Measurements from ENCODE around the gene SELENOK. TPM values are rescaled to one million over a fixed set of nuclear protein-coding genes. Genes with fewer than 3 reads are reported as not detected.

SELENOK gene
- total RNA-seq, 2 donors from 2014 or later, result 37.0 to 55.9 TPM

DNA sequence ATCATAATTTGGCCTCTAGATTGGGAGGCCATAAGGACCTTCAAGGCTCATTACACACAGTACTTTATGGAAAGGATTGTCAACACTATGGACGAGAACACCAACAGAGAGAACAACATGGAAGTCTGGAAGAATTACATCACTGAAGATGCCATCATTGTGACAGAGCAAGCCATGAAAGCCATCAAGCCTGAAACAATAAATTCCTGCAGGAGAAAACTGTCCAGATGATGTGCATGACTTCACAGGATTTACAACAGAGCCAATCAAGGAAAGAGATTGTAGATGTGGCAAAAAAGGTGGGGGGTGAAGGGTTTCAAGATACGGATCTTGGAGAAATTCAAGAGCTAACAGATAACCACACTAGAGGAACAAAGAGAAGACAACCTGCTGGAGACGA lies 29.4 kb downstream of the SELENOK start:
- ATAC-seq (replicated peaks), result no peak
- Mint-ChIP-seq H3K4me1 (no peaks in the 10 kb centered on the region), H3K4me3 (no peak overlapping the region), H3K36me3 (ENCODE audit: low read depth) (peaks cover 73% of the 10 kb centered on the region), H3K27me3 (no peaks in the 10 kb centered on the region), H3K27ac (no peak overlapping the region), H3K9me3 (no peaks in the 10 kb centered on the region)

DNA sequence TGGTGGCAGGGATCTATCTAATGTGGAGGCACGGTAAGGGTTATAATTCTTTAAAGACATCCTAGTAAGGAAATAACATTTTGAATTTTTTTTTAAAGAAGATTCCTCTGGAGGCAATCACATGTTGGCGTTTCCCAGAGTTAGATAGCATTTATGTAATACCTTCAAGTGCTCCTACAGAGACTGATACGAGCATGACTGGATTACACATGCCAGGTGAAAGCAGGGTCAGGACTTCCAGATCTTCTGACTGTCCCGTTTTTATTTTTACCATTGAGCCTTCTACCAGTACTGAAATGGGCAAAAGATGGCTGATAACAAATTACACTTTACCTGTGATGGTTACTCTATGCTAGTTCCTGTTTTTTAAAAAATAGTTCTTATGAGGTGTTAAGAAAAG lies 31.5 kb downstream of the SELENOK start:
- H3K9me3 Mint-ChIP-seq, result no peaks in the 10 kb centered on the region

DNA sequence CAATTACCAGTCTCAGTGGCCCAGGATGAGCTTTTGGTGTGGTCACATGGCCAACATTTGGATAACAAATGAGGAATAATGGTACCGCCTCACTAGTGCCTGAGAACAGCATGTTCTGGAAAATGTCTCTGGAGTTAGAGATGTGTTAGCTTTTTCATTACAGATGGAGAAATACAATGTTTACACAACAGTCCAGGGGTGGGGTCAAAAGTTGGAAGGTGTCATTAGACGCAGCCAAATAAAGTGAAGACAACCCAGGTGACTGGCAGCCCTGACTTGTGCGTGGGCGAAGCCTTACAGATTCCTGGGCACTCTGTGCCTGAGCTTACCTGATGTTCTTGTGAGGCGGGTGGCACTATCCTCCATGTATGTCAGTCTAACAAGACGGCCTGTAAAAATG lies 32.5 kb downstream of the SELENOK start:
- Mint-ChIP-seq H3K27me3 (no peaks in the 10 kb centered on the region), H3K27ac (no peak overlapping the region), H3K9me3 (no peaks in the 10 kb centered on the region), H3K4me1 (no peaks in the 10 kb centered on the region), H3K4me3 (no peak overlapping the region), H3K36me3 (ENCODE audit: low read depth) (peaks cover 44% of the 10 kb centered on the region)
- ATAC-seq (replicated peaks), result no peak

More for the DNA sequence above, 31.5 kb downstream of the SELENOK start:
- no peak for ATAC-seq (replicated peaks)
- no peaks in the 10 kb centered on the region for H3K4me1 Mint-ChIP-seq
- H3K4me3 Mint-ChIP-seq, result no peak overlapping the region
- H3K27ac Mint-ChIP-seq, result no peak overlapping the region
- H3K36me3 Mint-ChIP-seq (ENCODE audit: low read depth), result peaks cover 55% of the 10 kb centered on the region
- no peaks in the 10 kb centered on the region for H3K27me3 Mint-ChIP-seq

DNA sequence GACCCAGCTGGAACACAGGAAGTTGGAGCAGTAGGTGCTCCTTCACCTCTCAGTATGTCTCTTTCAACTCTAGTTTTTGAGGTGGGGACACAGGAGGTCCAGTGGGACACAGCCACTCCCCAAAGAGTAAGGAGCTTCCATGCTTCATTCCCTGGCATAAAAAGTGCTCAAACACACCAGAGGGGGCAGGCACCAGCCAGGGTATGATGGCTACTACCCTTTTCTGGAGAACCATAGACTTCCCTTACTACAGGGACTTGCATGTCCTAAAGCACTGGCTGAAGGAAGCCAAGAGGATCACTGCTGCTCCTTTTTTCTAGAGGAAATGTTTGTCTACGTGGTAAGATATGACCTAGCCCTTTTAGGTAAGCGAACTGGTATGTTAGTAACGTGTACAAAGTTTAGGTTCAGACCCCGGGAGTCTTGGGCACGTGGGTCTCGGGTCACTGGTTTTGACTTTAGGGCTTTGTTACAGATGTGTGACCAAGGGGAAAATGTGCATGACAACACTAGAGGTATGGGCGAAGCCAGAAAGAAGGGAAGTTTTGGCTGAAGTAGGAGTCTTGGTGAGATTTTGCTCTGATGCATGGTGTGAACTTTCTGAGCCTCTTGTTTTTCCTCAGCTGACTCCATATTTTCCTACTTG lies 33.4 kb downstream of the SELENOK start:
- H3K4me1 Mint-ChIP-seq, result no peaks in the 10 kb centered on the region
- H3K27ac Mint-ChIP-seq, result no peak overlapping the region
- no peak overlapping the region for H3K4me3 Mint-ChIP-seq
- no peaks in the 10 kb centered on the region for H3K27me3 Mint-ChIP-seq
- ATAC-seq (replicated peaks), result no peak
- H3K36me3 Mint-ChIP-seq (ENCODE audit: low read depth), result peaks cover 39% of the 10 kb centered on the region
- H3K9me3 Mint-ChIP-seq, result no peaks in the 10 kb centered on the region

DNA sequence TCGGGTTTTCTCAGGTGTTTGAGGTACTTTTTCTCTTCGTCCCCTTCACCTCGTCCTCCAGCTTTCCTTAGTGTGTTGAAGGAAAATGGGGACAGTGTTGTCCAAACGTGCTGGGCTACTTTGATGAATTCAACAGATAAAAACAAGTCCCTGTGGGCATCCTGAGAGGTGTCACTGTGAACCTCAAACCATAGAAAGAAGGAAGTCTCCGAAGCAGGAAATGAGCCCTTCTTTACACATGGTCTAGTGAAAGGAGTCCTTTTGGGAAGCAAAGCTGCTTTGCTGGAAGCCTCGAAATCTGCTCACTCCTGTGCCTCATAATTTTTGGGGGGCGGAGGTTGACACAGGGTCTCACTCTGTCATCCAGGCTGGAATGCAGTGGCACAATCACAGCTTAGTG lies 34.7 kb downstream of the SELENOK start:
- H3K27ac Mint-ChIP-seq, result no peak overlapping the region
- no peaks in the 10 kb centered on the region for H3K4me1 Mint-ChIP-seq
- H3K27me3 Mint-ChIP-seq, result no peaks in the 10 kb centered on the region
- peaks cover 28% of the 10 kb centered on the region for H3K36me3 Mint-ChIP-seq (ENCODE audit: low read depth)
- no peak overlapping the region for H3K4me3 Mint-ChIP-seq
- ATAC-seq (replicated peaks), result no peak
- H3K9me3 Mint-ChIP-seq, result no peaks in the 10 kb centered on the region

DNA sequence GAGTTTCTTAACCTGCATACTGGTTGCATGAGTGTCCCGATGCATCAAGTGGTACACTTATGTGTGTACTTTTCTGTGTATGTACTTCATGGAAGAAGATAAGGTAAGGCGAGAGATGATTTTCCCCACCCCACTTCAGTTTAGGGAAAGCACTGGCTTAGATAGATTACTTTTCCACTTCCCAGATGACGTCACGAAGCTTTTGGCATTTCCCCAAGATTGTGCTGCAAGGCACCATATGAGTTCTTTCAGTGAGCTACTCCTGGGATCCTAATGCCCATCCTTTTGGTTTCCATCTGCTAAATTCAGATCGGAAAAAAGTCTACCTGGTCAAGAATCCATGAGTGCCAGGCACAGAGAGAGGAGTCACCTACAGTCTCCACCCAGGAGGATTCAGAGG lies 40.8 kb downstream of the SELENOK start:
- Mint-ChIP-seq H3K36me3 (ENCODE audit: low read depth) (no peaks in the 10 kb centered on the region), H3K4me3 (no peak overlapping the region), H3K9me3 (no peaks in the 10 kb centered on the region), H3K4me1 (no peaks in the 10 kb centered on the region), H3K27ac (no peak overlapping the region), H3K27me3 (peaks cover 17% of the 10 kb centered on the region)
- no peak for ATAC-seq (replicated peaks)

DNA sequence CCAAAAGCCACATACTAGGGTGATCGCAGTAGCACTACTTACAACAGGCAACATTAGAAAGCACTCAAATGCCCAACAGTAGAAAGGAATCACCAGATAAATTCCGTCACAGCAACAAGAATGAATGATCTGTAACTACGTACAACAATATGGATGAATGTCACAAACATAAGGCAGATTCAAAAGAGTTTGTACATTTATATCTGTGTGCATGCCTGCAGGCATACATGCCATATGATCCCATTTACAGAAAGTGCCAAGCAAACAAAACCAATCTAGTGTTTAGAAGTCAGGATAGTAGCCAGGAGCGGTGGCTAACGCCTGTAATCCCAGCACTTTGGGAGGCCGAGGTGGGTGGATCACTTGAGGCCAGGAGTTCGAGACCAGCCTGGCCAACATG lies 41.7 kb downstream of the SELENOK start:
- Mint-ChIP-seq H3K4me3 (no peak overlapping the region), H3K27ac (no peak overlapping the region), H3K4me1 (no peaks in the 10 kb centered on the region), H3K27me3 (peaks cover 21% of the 10 kb centered on the region), H3K9me3 (no peaks in the 10 kb centered on the region), H3K36me3 (ENCODE audit: low read depth) (no peaks in the 10 kb centered on the region)
- ATAC-seq (replicated peaks), result no peak

DNA sequence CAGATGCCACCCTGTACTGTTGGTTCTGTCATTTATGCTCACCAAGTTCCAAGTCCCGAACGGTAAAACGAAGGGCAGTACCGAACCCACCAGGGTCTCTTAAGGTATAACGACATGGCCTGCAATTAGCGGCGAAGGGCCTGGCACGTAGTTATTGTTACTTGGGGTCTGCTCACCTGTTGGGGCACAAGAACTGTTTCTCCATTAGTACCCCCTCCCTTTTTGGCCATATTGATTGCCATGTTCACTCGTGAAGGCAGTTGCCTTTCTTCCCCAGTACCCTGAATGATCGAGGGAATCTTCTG lies 44.9 kb downstream of the SELENOK start:
- Mint-ChIP-seq H3K9me3 (no peaks in the 10 kb centered on the region), H3K27me3 (peaks cover 30% of the 10 kb centered on the region), H3K27ac (no peak overlapping the region), H3K36me3 (ENCODE audit: low read depth) (no peaks in the 10 kb centered on the region), H3K4me1 (no peaks in the 10 kb centered on the region), H3K4me3 (peak overlapping the region; percentile 63)
- ATAC-seq (replicated peaks), result no peak

DNA sequence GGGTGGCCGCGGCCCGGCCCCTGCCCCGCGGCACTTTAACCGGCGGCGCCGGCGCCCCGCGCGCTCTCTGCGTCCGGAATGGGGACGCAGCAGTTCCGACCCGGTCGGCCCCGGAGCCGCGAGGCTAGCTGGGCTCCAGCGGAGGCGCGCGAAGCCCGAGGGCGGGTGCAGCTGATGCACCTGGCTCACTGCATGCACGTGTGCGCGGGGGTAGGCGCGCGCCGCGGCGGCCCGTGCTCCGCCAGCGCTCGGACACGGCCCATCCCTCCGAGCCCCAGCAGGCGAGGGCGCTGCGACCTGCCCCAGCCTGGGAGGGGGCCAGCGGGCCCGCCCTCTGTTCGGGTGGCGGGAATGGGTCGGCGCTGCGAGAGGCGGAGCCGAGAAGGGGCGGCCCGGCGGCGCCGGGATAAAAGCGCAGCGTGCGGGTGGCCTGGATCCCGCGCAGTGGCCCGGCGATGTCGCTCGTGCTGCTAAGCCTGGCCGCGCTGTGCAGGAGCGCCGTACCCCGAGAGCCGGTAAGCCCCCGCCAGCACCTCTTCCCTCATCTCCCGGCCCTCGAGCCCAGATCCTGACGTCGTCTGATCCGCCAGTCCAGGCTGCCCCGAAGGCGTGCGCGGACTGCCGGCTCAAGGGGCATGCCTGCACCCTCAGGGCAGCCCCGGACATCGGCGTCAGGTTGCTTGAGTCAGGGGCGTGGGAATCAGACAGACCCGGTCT lies 45.4 kb downstream of the SELENOK start, which contains the start of the genes CHDH and IL17RB:
TSS of gene CHDH (minus strand) at position 286 of the 717 bp plus-strand sequence. CDS start 22,411 bp downstream, outside the sequence.
TSS of gene IL17RB (plus strand) at position 435 of the 717 bp plus-strand sequence. CDS start at position 456, 21 bp downstream.
- Mint-ChIP-seq H3K36me3 (ENCODE audit: low read depth) (no peaks in the 10 kb centered on the region), H3K4me3 (peak within 1 kb of the TSS; percentile 63), H3K27me3 (peaks cover 30% of the 10 kb centered on the region), H3K27ac (no peak within 1 kb of the TSS), H3K9me3 (no peaks in the 10 kb centered on the region), H3K4me1 (no peaks in the 10 kb centered on the region)
- ATAC-seq (replicated peaks), result peak; percentile 62

DNA sequence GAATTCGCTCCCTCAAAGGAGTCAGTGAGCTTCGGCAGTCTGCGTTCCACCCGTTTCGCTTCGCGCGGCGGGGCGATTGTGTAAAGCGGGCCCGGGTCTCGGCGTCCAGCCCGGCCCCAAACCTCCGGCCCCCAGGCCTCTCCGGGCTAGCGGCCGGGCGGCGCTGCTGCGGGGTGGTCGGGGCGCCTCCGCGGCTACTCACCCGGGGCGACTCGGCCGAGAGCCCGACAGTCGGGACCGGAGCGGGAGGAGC lies 45.9 kb downstream of the SELENOK start:
- ATAC-seq (replicated peaks), result no peak
- Mint-ChIP-seq H3K27me3 (peaks cover 30% of the 10 kb centered on the region), H3K36me3 (ENCODE audit: low read depth) (no peaks in the 10 kb centered on the region), H3K27ac (no peak overlapping the region), H3K4me3 (peak overlapping the region; percentile 53), H3K4me1 (no peaks in the 10 kb centered on the region), H3K9me3 (no peaks in the 10 kb centered on the region)

DNA sequence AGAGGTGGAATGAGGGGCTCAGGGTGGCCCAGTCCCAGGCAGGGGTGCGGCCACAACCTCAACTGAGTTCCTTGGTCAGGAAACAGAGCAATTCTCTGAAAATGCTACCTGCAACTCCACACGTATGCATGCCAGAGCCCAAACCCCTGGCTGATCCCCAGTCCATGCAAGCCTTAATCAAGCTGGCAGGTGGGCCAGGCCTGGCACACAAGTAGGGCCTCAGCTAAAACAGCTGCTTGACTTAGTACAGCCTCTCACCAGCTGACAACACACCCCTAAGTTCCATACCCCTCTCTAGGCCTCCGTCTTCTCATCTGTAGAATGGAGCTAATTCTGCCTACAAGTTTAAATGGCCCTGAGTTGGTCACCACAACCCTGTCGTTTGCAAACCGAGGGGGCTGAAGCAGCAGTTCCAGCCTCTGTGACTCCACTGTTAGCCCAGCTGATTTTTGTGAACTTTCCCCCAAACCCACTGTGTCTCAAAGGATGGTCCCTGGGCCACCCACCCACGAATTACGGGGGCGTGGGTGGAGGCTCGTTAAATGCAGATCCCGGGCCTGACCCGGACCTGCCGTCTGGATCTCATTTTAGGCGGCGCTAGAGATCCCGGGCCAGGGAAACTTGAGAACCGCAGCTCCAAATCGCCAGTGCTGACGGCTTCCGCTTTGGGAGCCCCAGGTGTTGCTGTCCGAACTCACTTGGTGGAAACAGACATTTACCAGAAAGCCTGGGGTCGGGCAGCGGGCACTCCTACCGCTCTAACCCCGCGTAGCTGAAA lies 46.4 kb downstream of the SELENOK start:
- Mint-ChIP-seq H3K36me3 (ENCODE audit: low read depth) (no peaks in the 10 kb centered on the region), H3K9me3 (no peaks in the 10 kb centered on the region), H3K4me1 (no peaks in the 10 kb centered on the region), H3K27ac (no peak overlapping the region), H3K4me3 (peak overlapping the region; percentile 53), H3K27me3 (peaks cover 30% of the 10 kb centered on the region)
- ATAC-seq (replicated peaks), result no peak

DNA sequence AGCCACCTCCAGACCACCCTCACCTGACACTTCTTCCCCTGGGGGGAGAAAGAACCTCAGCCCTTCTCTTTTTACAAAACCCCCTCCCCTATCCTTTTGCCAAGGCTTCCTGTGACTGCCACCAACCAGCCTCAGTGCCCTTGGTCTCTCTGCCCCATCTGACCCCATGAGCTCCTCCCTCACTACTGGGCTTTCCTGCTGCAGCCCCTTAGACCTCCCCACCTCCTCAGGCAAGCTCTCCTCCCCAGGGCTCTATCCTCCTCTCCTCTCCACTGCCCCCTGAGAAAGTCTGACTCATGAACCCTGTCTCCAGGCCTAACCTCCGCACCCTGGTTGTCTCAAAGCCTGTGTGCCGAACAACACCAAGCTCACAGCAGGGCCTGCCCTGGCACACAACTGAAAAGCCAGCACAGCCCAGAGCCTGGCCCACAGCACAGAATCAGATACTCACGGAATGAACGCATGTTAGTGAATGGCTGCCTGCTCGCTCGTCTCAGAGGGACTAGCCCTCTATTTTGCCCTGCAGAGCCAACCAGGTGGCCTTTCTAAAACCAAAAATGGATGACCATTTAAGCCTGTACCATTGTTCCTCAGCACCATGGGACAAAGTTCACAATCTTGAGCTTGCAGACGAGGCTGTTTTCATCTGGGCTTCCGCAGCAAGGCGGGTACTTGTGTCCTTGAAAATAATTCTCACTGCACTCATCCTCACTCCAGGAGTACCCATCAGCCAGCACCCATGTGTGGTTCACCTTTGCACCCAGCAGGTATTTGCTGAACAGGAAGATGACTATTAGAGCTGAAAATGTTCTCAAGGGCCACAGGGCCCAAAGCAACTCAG lies 47.2 kb downstream of the SELENOK start:
- Mint-ChIP-seq H3K36me3 (ENCODE audit: low read depth) (no peaks in the 10 kb centered on the region), H3K9me3 (no peaks in the 10 kb centered on the region), H3K27ac (no peak overlapping the region), H3K4me1 (no peaks in the 10 kb centered on the region), H3K4me3 (peak overlapping the region; percentile 9), H3K27me3 (peaks cover 27% of the 10 kb centered on the region)
- no peak for ATAC-seq (replicated peaks)

DNA sequence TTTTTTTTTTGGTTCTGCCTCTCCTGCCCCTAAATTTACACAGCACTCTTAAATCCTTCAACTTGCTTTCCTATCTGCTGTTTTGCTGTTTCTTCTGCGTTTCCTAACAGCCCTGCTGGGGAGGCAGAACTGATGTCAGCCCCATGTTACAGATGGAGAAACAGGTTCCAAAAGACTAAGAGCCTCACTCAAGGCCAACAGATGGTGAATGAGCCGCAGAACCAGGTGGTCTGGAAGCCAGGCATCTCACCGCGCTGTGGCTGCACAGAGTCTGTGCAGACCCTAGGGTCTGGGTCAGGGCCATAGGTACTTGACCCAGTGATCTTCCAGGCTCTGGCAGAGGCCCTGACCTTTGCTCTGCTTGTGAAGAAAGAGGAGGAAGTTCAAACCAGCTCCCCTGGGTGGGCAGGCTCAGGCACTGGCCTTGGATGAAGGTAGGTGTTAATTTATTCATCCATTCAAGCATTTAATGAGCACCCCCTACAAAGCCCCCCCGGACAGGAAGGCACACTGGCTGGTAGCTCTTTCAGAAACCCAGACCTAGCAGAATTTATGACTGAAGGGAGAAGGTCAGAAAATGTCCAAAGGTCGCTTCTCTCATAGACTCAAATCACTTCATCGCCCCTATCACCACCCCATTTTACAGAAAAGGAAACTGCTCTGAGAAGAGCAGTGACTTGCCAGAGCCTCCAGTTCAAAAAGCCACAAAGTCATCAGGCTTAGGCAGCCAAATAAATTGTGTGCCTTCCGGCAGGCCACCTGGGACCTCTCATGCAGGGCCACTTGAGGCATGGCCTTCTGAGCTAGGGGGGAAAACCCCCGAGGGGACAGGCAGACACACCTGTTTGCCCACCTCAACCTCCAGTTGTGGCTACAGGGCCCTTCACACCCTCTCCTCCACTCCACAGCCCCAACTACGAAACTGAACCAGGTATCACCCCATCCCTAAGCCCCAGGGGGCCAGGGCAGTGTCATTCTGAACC lies 48.2 kb downstream of the SELENOK start:
- no peak overlapping the region for H3K27ac Mint-ChIP-seq
- no peaks in the 10 kb centered on the region for H3K4me1 Mint-ChIP-seq
- H3K27me3 Mint-ChIP-seq, result peaks cover 22% of the 10 kb centered on the region
- H3K36me3 Mint-ChIP-seq (ENCODE audit: low read depth), result no peaks in the 10 kb centered on the region
- no peaks in the 10 kb centered on the region for H3K9me3 Mint-ChIP-seq
- ATAC-seq (replicated peaks), result no peak
- peak overlapping the region; percentile 9 for H3K4me3 Mint-ChIP-seq

Data from activated T-helper 17 cell treated with anti-CD3 and anti-CD28 coated beads, Interleukin-2, amount 50 U/mL, for 72 hours (primary cell).